Measurements from ENCODE around the gene IL36B. TPM values are rescaled to one million over a fixed set of nuclear protein-coding genes. Genes with fewer than 3 reads are reported as not detected.

IL36B gene
- total RNA-seq, 8 experiments from 2014 or later: 0.21 to 4.9 (median 0.81) TPM; not detected in 5

GRCh38 chr2:113084249-113085000 is 31.8 kb upstream of the IL36B start:
- H3K4me1 ChIP-seq (replicated peaks in 1 of 2): peaks cover 0 to 1% of the 10 kb centered on the region in 2 donors
- 12 to 63% (median 55%) methylated on average over 2 to 5 of the region's 5 CpGs; no CpG with 5 or more reads in 1 of the 10 experiments for WGBS, 10 experiments
- no peak overlapping the region for H3K4me3 ChIP-seq
- ATAC-seq (replicated peaks in 6 of 8): peak in 3 of 8 experiments; percentile 9 to 50 (median 31)
- in situ Hi-C loops (cut with MboI; ENCODE audit: low pct_unique_long_range_greater_than_20kb in 2 of 9, low sequenced_read_pairs in 9 of 9, unreplicated experiment in 9 of 9): no loop called here
- no peak overlapping the region for H3K27ac ChIP-seq

- ATAC-seq (replicated peaks in 6 of 8): no peak
- 73 to 86% (median 77%) methylated on average over 3 to 8 of the region's 8 CpGs; no CpG with 5 or more reads in 3 of the 10 experiments for WGBS, 10 experiments
- Histone ChIP-seq H3K27ac (no peak overlapping the region), H3K4me3 (no peak overlapping the region), H3K4me1 (replicated peaks in 1 of 2) (no peaks in the 10 kb centered on the region)
- in situ Hi-C loops (cut with MboI; ENCODE audit: low pct_unique_long_range_greater_than_20kb in 2 of 9, low sequenced_read_pairs in 9 of 9, unreplicated experiment in 9 of 9): no loop called here
Measured at GRCh38 chr2:113083296-113083695, 30.6 kb upstream of the IL36B start.

DNA sequence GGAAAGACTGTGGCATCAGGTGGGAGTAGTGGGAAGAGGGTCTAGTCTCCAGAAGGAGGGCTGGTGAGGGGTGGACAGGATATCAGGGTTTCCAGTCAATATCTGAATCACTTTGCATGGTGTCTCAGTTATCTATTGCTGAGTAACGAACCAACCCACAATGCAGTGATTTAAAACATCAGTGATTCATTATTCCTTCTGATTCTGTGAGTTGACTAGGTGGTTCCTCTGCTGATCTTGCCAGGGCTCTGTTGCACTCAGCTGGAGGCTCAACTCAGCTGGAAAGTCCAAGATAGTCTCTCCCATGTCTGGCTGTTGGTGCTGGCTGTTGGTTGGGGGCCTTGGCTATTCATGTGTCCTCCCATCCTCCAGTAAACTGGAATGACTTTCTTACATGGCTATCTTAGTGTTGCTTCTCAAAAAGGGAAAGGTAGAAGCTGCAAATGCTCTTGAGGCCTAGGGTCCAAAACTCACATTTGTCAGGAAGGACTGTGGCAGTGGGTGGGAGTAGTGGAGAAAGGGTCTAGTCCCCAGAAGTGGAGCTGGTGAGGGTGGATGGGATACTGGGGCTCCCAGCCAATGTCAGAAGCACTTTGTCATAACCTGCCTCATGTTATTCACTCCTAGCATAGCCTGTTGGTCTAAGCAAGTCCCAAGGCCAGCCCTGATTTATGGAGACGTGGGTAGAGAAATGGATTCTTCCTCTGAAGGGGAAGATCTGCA is 29.0 kb upstream of the IL36B start:
- H3K4me3 ChIP-seq: no peak overlapping the region
- H3K27ac ChIP-seq: no peak overlapping the region
- WGBS, 10 experiments: 26 to 83% (median 45%) methylated on average over 1 to 2 of the region's 2 CpGs; no CpG with 5 or more reads in 4 of the 10 experiments
- ATAC-seq (replicated peaks in 6 of 8): no peak
- in situ Hi-C loops (cut with MboI; ENCODE audit: low pct_unique_long_range_greater_than_20kb in 2 of 9, low sequenced_read_pairs in 9 of 9, unreplicated experiment in 9 of 9): no loop called here
- no peaks in the 10 kb centered on the region for H3K4me1 ChIP-seq (replicated peaks in 1 of 2)

GRCh38 chr2:113080134-113080533 is 27.5 kb upstream of the IL36B start:
- ATAC-seq (replicated peaks in 6 of 8): peak in 3 of 8 experiments; percentile 1 to 45 (median 26)
- 11 to 79% (median 40%) methylated on average over 1 to 6 of the region's 9 CpGs; no CpG with 5 or more reads in 1 of the 10 experiments for WGBS, 10 experiments
- in situ Hi-C loops (cut with MboI; ENCODE audit: low pct_unique_long_range_greater_than_20kb in 2 of 9, low sequenced_read_pairs in 9 of 9, unreplicated experiment in 9 of 9): no loop called here
- Histone ChIP-seq H3K4me1 (replicated peaks in 1 of 2) (no peaks in the 10 kb centered on the region), H3K27ac (no peak overlapping the region), H3K4me3 (no peak overlapping the region)

DNA sequence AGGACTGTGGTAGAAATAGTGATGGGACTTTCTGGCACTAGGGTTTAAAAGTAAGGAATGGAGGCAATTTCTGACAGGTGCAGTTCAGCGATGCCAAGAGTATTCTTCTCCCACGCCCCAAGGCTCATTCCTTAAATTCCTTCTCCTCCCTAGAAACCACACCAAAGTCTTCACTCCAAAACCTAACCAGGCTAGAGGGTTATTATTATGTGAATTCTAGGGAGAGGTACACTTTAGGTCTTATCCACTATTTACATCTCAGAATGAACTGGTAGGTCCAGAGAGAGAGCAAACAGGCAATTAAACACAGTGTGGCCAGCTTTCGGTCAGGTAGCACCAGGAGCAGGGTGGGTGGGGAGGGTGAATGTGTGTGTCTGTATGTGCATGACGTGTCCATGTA is 26.5 kb upstream of the IL36B start:
- 7 to 100% (median 48%) methylated on average over 2 to 3 of the region's 4 CpGs; no CpG with 5 or more reads in 4 of the 10 experiments for WGBS, 10 experiments

GRCh38 chr2:113078350-113078839 is 25.7 kb upstream of the IL36B start:
- H3K27ac ChIP-seq: no peak overlapping the region
- H3K4me1 ChIP-seq (replicated peaks in 1 of 2): no peaks in the 10 kb centered on the region
- no peak overlapping the region for H3K4me3 ChIP-seq
- WGBS, 10 experiments: 0 to 95% (median 71%) methylated on average over 1 to 6 of the region's 6 CpGs
- peak in 3 of 8 experiments; percentile 56 to 72 (median 62) for ATAC-seq (replicated peaks in 6 of 8)
- in situ Hi-C loops (cut with MboI; ENCODE audit: low pct_unique_long_range_greater_than_20kb in 2 of 9, low sequenced_read_pairs in 9 of 9, unreplicated experiment in 9 of 9): no loop called here

More for the DNA sequence above, 26.5 kb upstream of the IL36B start:
- Histone ChIP-seq H3K4me3 (no peak overlapping the region), H3K4me1 (replicated peaks in 1 of 2) (no peaks in the 10 kb centered on the region), H3K27ac (no peak overlapping the region)
- peak in 3 of 8 experiments; percentile 3 to 54 (median 15) for ATAC-seq (replicated peaks in 6 of 8)
- in situ Hi-C loops (cut with MboI; ENCODE audit: low pct_unique_long_range_greater_than_20kb in 2 of 9, low sequenced_read_pairs in 9 of 9, unreplicated experiment in 9 of 9): no loop called here

DNA sequence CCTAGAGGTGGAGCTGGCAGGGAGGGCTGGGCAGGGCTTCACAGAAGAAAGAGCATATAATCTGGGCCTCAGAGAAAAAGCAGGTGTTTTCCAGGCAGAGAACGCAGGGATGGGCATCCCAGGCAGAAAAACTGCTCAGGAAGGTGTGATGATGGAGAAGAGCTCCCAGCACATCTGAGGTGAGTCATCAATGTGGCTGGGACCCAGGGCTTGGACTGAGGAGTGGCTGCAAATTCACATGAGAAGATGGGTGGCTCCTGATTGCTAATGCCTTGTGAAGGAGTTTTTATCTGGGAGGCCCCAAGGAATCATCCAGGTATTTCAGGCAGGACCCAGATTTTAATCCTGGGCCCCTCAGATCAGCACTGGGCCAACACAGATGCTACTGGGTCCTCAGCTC is 25.3 kb upstream of the IL36B start:
- Histone ChIP-seq H3K4me1 (replicated peaks in 1 of 2) (no peaks in the 10 kb centered on the region), H3K27ac (no peak overlapping the region), H3K4me3 (no peak overlapping the region)
- ATAC-seq (replicated peaks in 6 of 8): peak in 3 of 8 experiments; percentile 64 to 65 (median 64)
- in situ Hi-C loops (cut with MboI; ENCODE audit: low pct_unique_long_range_greater_than_20kb in 2 of 9, low sequenced_read_pairs in 9 of 9, unreplicated experiment in 9 of 9): no loop called here
- 0% methylated on average over 1 of the region's 1 CpG; no CpG with 5 or more reads in 9 of the 10 experiments for WGBS, 10 experiments

GRCh38 chr2:113076954-113077669 is 24.4 kb upstream of the IL36B start:
- WGBS, 10 experiments: 40 to 100% (median 83%) methylated on average over 1 to 3 of the region's 3 CpGs; no CpG with 5 or more reads in 3 of the 10 experiments
- Histone ChIP-seq H3K27ac (no peak overlapping the region), H3K4me1 (replicated peaks in 1 of 2) (no peaks in the 10 kb centered on the region), H3K4me3 (no peak overlapping the region)
- peak in 1 of 8 experiments; percentile 5 for ATAC-seq (replicated peaks in 6 of 8)
- in situ Hi-C loops (cut with MboI; ENCODE audit: low pct_unique_long_range_greater_than_20kb in 2 of 9, low sequenced_read_pairs in 9 of 9, unreplicated experiment in 9 of 9): no loop called here

GRCh38 chr2:113075600-113075999 is 22.9 kb upstream of the IL36B start:
- WGBS, 10 experiments: 60 to 92% (median 73%) methylated on average over 1 to 3 of the region's 3 CpGs; no CpG with 5 or more reads in 2 of the 10 experiments
- in situ Hi-C loops (cut with MboI; ENCODE audit: low pct_unique_long_range_greater_than_20kb in 2 of 9, low sequenced_read_pairs in 9 of 9, unreplicated experiment in 9 of 9): no loop called here

GRCh38 chr2:113075030-113075429 is 22.4 kb upstream of the IL36B start:
- ATAC-seq (replicated peaks in 6 of 8): no peak
- Histone ChIP-seq H3K4me3 (no peak overlapping the region), H3K27ac (no peak overlapping the region), H3K4me1 (replicated peaks in 1 of 2) (no peaks in the 10 kb centered on the region)
- 76 to 100% (median 88%) methylated on average over 1 to 4 of the region's 5 CpGs; no CpG with 5 or more reads in 2 of the 10 experiments for WGBS, 10 experiments
- in situ Hi-C loops (cut with MboI; ENCODE audit: low pct_unique_long_range_greater_than_20kb in 2 of 9, low sequenced_read_pairs in 9 of 9, unreplicated experiment in 9 of 9): no loop called here

More at GRCh38 chr2:113075600-113075999, 22.9 kb upstream of the IL36B start:
- Histone ChIP-seq H3K4me3 (no peak overlapping the region), H3K4me1 (replicated peaks in 1 of 2) (no peaks in the 10 kb centered on the region), H3K27ac (no peak overlapping the region)
- no peak for ATAC-seq (replicated peaks in 6 of 8)

DNA sequence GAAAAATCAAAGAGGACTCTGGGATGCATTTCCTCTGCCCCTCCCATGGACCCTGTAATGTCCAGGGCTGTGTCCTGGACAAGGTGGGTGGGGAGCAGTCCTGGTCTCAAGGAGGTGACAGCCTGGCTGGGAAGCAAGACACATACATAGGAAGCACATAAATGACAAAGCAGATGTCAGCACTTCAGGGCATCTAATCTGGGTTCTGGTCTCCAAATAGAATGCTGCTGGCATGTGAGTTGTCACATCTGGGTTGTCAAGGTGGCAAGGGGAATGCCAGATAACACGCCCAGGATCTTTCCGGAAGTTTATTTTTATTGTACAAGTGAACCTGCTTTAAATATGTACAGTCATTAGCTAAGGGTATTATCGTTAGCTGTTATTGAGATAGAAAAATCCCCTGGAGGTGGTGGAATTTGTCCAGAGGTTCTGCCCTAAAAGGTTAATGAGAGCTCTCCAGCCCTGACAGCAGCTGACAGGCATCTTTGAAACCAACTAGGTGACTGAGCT is 20.7 kb upstream of the IL36B start:
- 28 to 88% (median 78%) methylated on average over 2 to 3 of the region's 3 CpGs; no CpG with 5 or more reads in 4 of the 10 experiments for WGBS, 10 experiments
- no peak for ATAC-seq (replicated peaks in 6 of 8)
- in situ Hi-C loops (cut with MboI; ENCODE audit: low pct_unique_long_range_greater_than_20kb in 2 of 9, low sequenced_read_pairs in 9 of 9, unreplicated experiment in 9 of 9): no loop called here
- Histone ChIP-seq H3K4me3 (no peak overlapping the region), H3K27ac (no peak overlapping the region), H3K4me1 (replicated peaks in 1 of 2) (no peaks in the 10 kb centered on the region)

DNA sequence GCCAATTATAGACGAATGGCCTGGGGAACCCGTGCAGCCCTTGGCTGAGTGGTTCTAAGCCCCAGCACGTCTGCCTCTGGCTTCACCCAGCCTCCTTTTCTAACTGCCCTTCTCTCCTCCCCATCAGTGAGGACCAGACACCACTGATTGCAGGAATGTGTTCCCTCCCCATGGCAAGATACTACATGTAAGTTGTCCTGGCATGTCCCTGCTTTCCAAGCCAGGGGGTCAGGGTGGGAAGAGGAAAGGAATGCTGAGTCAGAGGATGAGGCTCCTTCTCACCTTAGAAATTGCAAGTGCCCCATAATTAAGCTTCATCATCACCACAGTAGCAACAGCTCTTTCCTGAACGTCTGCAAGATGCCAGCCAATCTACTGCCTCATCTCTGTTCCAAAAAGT is 19.9 kb upstream of the IL36B start:
- Histone ChIP-seq H3K27ac (no peak overlapping the region), H3K4me1 (replicated peaks in 1 of 2) (no peaks in the 10 kb centered on the region), H3K4me3 (no peak overlapping the region)
- 0 to 40% (median 33%) methylated on average over 1 to 3 of the region's 4 CpGs; no CpG with 5 or more reads in 5 of the 10 experiments for WGBS, 10 experiments
- ATAC-seq (replicated peaks in 6 of 8): no peak
- in situ Hi-C loops (cut with MboI; ENCODE audit: low pct_unique_long_range_greater_than_20kb in 2 of 9, low sequenced_read_pairs in 9 of 9, unreplicated experiment in 9 of 9): no loop called here

All from motor neuron (in vitro differentiated cells).